ENCODE results near the gene C2orf81.
"Not testable (repeated sequence)": the region's sequence is repeated elsewhere in the genome, so short reads cannot be mapped to it uniquely, and the experiment has no call there.

Gene C2orf81

GRCh38 chr2:74442483-74443297, 21.3 kb upstream of the C2orf81 start:
- peak overlapping the region in 1 of 5 donors; percentile 73 for H3K9ac ChIP-seq (ENCODE audit: low read length in 5 of 5)
- not testable (repeated sequence) for H3K27ac ChIP-seq (ENCODE audit: low read depth, low read length)
- H3K4me1 ChIP-seq (ENCODE audit: control insufficient read depth in 5 of 5, insufficient read depth in 5 of 5, low read length in 5 of 5): peaks cover 3 to 38% (median 37%) of the 10 kb centered on the region in 5 donors

GRCh38 chr2:74441690-74442482, 20.5 kb upstream of the C2orf81 start, which contains the start of gene RTKN:
Gene RTKN, minus strand, starts transcription at chr2:74441937. Its CDS starts 121 bp downstream, at chr2:74441816.
- Histone ChIP-seq H3K27me3 (ENCODE audit: control insufficient read depth in 5 of 5, insufficient read depth in 4 of 5, low read length in 5 of 5) (peaks cover 0 to 5% (median 0%) of the 10 kb centered on the region in 5 donors), H3K9me3 (ENCODE audit: control insufficient read depth in 5 of 5, low read length in 5 of 5) (no peaks in the 10 kb centered on the region), H3K27ac (ENCODE audit: low read depth, low read length) (peak within 1 kb of the TSS; percentile 41), H3K4me3 (ENCODE audit: low read depth in 1 of 5, low read length in 5 of 5) (peak within 1 kb of the TSS; percentile 68 to 84 (median 74)), H3K36me3 (ENCODE audit: control insufficient read depth in 5 of 5, insufficient read depth in 5 of 5, low read length in 5 of 5) (no peaks in the 10 kb centered on the region), H3K4me1 (ENCODE audit: control insufficient read depth in 5 of 5, insufficient read depth in 5 of 5, low read length in 5 of 5) (peaks cover 3 to 45% (median 40%) of the 10 kb centered on the region in 5 donors), H3K9ac (ENCODE audit: low read length in 5 of 5) (peak within 1 kb of the TSS; percentile 38 to 78 (median 73))

More at GRCh38 chr2:74442483-74443297, 21.3 kb upstream of the C2orf81 start:
- H3K27me3 ChIP-seq (ENCODE audit: control insufficient read depth in 5 of 5, insufficient read depth in 4 of 5, low read length in 5 of 5); H3K36me3 ChIP-seq (ENCODE audit: control insufficient read depth in 5 of 5, insufficient read depth in 5 of 5, low read length in 5 of 5); H3K9me3 ChIP-seq (ENCODE audit: control insufficient read depth in 5 of 5, low read length in 5 of 5): not testable (repeated sequence)
- peak overlapping the region in 4 of 5 donors; percentile 58 to 74 (median 67) for H3K4me3 ChIP-seq (ENCODE audit: low read depth in 1 of 5, low read length in 5 of 5)

GRCh38 chr2:74441170-74441689, 19.8 kb upstream of the C2orf81 start:
- Histone ChIP-seq H3K36me3 (ENCODE audit: control insufficient read depth in 5 of 5, insufficient read depth in 5 of 5, low read length in 5 of 5) (no peaks in the 10 kb centered on the region), H3K9me3 (ENCODE audit: control insufficient read depth in 5 of 5, low read length in 5 of 5) (no peaks in the 10 kb centered on the region), H3K27ac (ENCODE audit: low read depth, low read length) (peak overlapping the region; percentile 41), H3K4me3 (ENCODE audit: low read depth in 1 of 5, low read length in 5 of 5) (peak overlapping the region; percentile 68 to 84 (median 74)), H3K9ac (ENCODE audit: low read length in 5 of 5) (peak overlapping the region in 4 of 5 donors; percentile 60 to 78 (median 76)), H3K27me3 (ENCODE audit: control insufficient read depth in 5 of 5, insufficient read depth in 4 of 5, low read length in 5 of 5) (peaks cover 0 to 5% (median 0%) of the 10 kb centered on the region in 5 donors), H3K4me1 (ENCODE audit: control insufficient read depth in 5 of 5, insufficient read depth in 5 of 5, low read length in 5 of 5) (peaks cover 3 to 47% (median 42%) of the 10 kb centered on the region in 5 donors)

GRCh38 chr2:74440378-74441169, 19.2 kb upstream of the C2orf81 start:
- Histone ChIP-seq H3K4me1 (ENCODE audit: control insufficient read depth in 5 of 5, insufficient read depth in 5 of 5, low read length in 5 of 5) (peaks cover 3 to 47% (median 42%) of the 10 kb centered on the region in 5 donors), H3K27ac (ENCODE audit: low read depth, low read length) (peak overlapping the region; percentile 41), H3K36me3 (ENCODE audit: control insufficient read depth in 5 of 5, insufficient read depth in 5 of 5, low read length in 5 of 5) (no peaks in the 10 kb centered on the region), H3K4me3 (ENCODE audit: low read depth in 1 of 5, low read length in 5 of 5) (peak overlapping the region; percentile 70 to 84 (median 74)), H3K9me3 (ENCODE audit: control insufficient read depth in 5 of 5, low read length in 5 of 5) (no peaks in the 10 kb centered on the region), H3K27me3 (ENCODE audit: control insufficient read depth in 5 of 5, insufficient read depth in 4 of 5, low read length in 5 of 5) (peaks cover 0 to 5% (median 0%) of the 10 kb centered on the region in 5 donors), H3K9ac (ENCODE audit: low read length in 5 of 5) (peak overlapping the region; percentile 38 to 78 (median 73))

- H3K9me3 ChIP-seq (ENCODE audit: control insufficient read depth in 5 of 5, low read length in 5 of 5): no peaks in the 10 kb centered on the region
- H3K4me3 ChIP-seq (ENCODE audit: low read depth in 1 of 5, low read length in 5 of 5): peak overlapping the region; percentile 70 to 84 (median 74)
- H3K27me3 ChIP-seq (ENCODE audit: control insufficient read depth in 5 of 5, insufficient read depth in 4 of 5, low read length in 5 of 5): peaks cover 0 to 5% (median 0%) of the 10 kb centered on the region in 5 donors
- H3K27ac ChIP-seq (ENCODE audit: low read depth, low read length): peak overlapping the region; percentile 41
- peaks cover 3 to 47% (median 42%) of the 10 kb centered on the region in 5 donors for H3K4me1 ChIP-seq (ENCODE audit: control insufficient read depth in 5 of 5, insufficient read depth in 5 of 5, low read length in 5 of 5)
- no peaks in the 10 kb centered on the region for H3K36me3 ChIP-seq (ENCODE audit: control insufficient read depth in 5 of 5, insufficient read depth in 5 of 5, low read length in 5 of 5)
- peak overlapping the region; percentile 5 to 78 (median 60) for H3K9ac ChIP-seq (ENCODE audit: low read length in 5 of 5)
These were observed 18.5 kb upstream of the C2orf81 start for GRCh38 chr2:74439803-74440377.

- Histone ChIP-seq H3K4me1 (ENCODE audit: control insufficient read depth in 5 of 5, insufficient read depth in 5 of 5, low read length in 5 of 5) (peaks cover 3 to 45% (median 42%) of the 10 kb centered on the region in 5 donors), H3K9me3 (ENCODE audit: control insufficient read depth in 5 of 5, low read length in 5 of 5) (no peaks in the 10 kb centered on the region), H3K4me3 (ENCODE audit: low read depth in 1 of 5, low read length in 5 of 5) (peak overlapping the region; percentile 70 to 84 (median 74)), H3K36me3 (ENCODE audit: control insufficient read depth in 5 of 5, insufficient read depth in 5 of 5, low read length in 5 of 5) (no peaks in the 10 kb centered on the region), H3K9ac (ENCODE audit: low read length in 5 of 5) (peak overlapping the region; percentile 5 to 78 (median 60)), H3K27me3 (ENCODE audit: control insufficient read depth in 5 of 5, insufficient read depth in 4 of 5, low read length in 5 of 5) (peaks cover 0 to 5% (median 0%) of the 10 kb centered on the region in 5 donors), H3K27ac (ENCODE audit: low read depth, low read length) (peak overlapping the region; percentile 41)
These were observed 18.0 kb upstream of the C2orf81 start for GRCh38 chr2:74439373-74439772.

GRCh38 chr2:74438248-74438647, 16.8 kb upstream of the C2orf81 start:
- Histone ChIP-seq H3K27ac (ENCODE audit: low read depth, low read length) (no peak overlapping the region), H3K9me3 (ENCODE audit: control insufficient read depth in 5 of 5, low read length in 5 of 5) (no peaks in the 10 kb centered on the region), H3K27me3 (ENCODE audit: control insufficient read depth in 5 of 5, insufficient read depth in 4 of 5, low read length in 5 of 5) (peaks cover 0 to 5% (median 0%) of the 10 kb centered on the region in 5 donors), H3K36me3 (ENCODE audit: control insufficient read depth in 5 of 5, insufficient read depth in 5 of 5, low read length in 5 of 5) (no peaks in the 10 kb centered on the region), H3K4me3 (ENCODE audit: low read depth in 1 of 5, low read length in 5 of 5) (no peak overlapping the region), H3K4me1 (ENCODE audit: control insufficient read depth in 5 of 5, insufficient read depth in 5 of 5, low read length in 5 of 5) (peaks cover 3 to 40% (median 38%) of the 10 kb centered on the region in 5 donors), H3K9ac (ENCODE audit: low read length in 5 of 5) (no peak overlapping the region)

- no peaks in the 10 kb centered on the region for H3K9me3 ChIP-seq (ENCODE audit: control insufficient read depth in 5 of 5, low read length in 5 of 5)
- peaks cover 0 to 6% (median 4%) of the 10 kb centered on the region in 5 donors for H3K36me3 ChIP-seq (ENCODE audit: control insufficient read depth in 5 of 5, insufficient read depth in 5 of 5, low read length in 5 of 5)
- H3K27ac ChIP-seq (ENCODE audit: low read depth, low read length): no peak overlapping the region
- peaks cover 0 to 5% (median 0%) of the 10 kb centered on the region in 5 donors for H3K27me3 ChIP-seq (ENCODE audit: control insufficient read depth in 5 of 5, insufficient read depth in 4 of 5, low read length in 5 of 5)
- H3K4me3 ChIP-seq (ENCODE audit: low read depth in 1 of 5, low read length in 5 of 5): no peak overlapping the region
- no peak overlapping the region for H3K9ac ChIP-seq (ENCODE audit: low read length in 5 of 5)
- peaks cover 3 to 39% (median 36%) of the 10 kb centered on the region in 5 donors for H3K4me1 ChIP-seq (ENCODE audit: control insufficient read depth in 5 of 5, insufficient read depth in 5 of 5, low read length in 5 of 5)
These were observed 15.7 kb upstream of the C2orf81 start for GRCh38 chr2:74436848-74437695.

Data from subcutaneous abdominal adipose tissue (tissue), 5 donors.